ENCODE data around the gene SOX8.

DNA sequence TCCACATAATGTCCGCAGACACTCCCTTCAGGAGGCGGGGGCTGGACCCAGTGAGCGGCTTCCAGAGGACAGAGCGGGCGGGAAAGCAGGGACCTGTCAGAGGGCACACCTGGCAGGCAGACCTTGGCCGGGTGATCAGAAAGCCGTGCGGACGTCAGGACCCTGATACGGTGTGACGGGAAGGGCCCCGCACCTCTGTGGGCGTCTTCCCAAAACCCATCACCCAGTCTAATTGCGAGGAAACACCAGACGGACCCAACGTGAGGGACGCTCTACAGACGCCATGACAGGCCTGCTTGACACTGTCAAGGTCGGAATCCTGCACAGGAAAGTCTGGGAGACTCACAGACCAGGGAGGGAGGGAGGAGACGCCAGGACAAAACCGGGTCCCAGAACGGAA is 19.2 kb upstream of the SOX8 start:
- no peak for TF ChIP-seq POLR2A (IDR thresholded peaks at IDR 0.05)
- TF ChIP-seq, protein P1, sequence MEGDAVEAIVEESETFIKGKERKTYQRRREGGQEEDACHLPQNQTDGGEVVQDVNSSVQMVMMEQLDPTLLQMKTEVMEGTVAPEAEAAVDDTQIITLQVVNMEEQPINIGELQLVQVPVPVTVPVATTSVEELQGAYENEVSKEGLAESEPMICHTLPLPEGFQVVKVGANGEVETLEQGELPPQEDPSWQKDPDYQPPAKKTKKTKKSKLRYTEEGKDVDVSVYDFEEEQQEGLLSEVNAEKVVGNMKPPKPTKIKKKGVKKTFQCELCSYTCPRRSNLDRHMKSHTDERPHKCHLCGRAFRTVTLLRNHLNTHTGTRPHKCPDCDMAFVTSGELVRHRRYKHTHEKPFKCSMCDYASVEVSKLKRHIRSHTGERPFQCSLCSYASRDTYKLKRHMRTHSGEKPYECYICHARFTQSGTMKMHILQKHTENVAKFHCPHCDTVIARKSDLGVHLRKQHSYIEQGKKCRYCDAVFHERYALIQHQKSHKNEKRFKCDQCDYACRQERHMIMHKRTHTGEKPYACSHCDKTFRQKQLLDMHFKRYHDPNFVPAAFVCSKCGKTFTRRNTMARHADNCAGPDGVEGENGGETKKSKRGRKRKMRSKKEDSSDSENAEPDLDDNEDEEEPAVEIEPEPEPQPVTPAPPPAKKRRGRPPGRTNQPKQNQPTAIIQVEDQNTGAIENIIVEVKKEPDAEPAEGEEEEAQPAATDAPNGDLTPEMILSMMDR (IDR thresholded peaks at IDR 0.05), result no peak
